Measurements from ENCODE around the gene SERPINA4. TPM values are rescaled to one million over a fixed set of nuclear protein-coding genes. Genes with fewer than 3 reads are reported as not detected.

SERPINA4 gene
- total RNA-seq, 2 donors from 2014 or later: 0.37 TPM; not detected in 1

- Histone ChIP-seq H3K4me3 (no peak overlapping the region), H3K27me3 (no peaks in the 10 kb centered on the region), H3K27ac (no peak overlapping the region), H3K9ac (ENCODE audit: low read depth in 2 of 2, low read length in 2 of 2) (no peak overlapping the region), H3K36me3 (no peaks in the 10 kb centered on the region), H3K9me3 (no peaks in the 10 kb centered on the region), H3K4me1 (peaks cover 3% of the 10 kb centered on the region)
- no peak for DNase-seq
- TF ChIP-seq CTCF (IDR thresholded peaks at IDR 0.05): no peak
- intact Hi-C loops (cut with DNase I): no loop called here
Measured at GRCh38 chr14:94593749-94594431, 32.6 kb downstream of the SERPINA4 start.

GRCh38 chr14:94594441-94594840, 33.2 kb downstream of the SERPINA4 start:
- no peak for TF ChIP-seq CTCF (IDR thresholded peaks at IDR 0.05)
- H3K9me3 ChIP-seq: no peaks in the 10 kb centered on the region
- H3K4me3 ChIP-seq: no peak overlapping the region
- no peak overlapping the region for H3K9ac ChIP-seq (ENCODE audit: low read depth in 2 of 2, low read length in 2 of 2)
- H3K36me3 ChIP-seq: no peaks in the 10 kb centered on the region
- no peaks in the 10 kb centered on the region for H3K27me3 ChIP-seq
- no peak for DNase-seq
- intact Hi-C loops (cut with DNase I): no loop called here
- no peak overlapping the region for H3K27ac ChIP-seq
- H3K4me1 ChIP-seq: peaks cover 4% of the 10 kb centered on the region

GRCh38 chr14:94595912-94596311, 34.7 kb downstream of the SERPINA4 start:
- Histone ChIP-seq H3K9ac (ENCODE audit: low read depth in 2 of 2, low read length in 2 of 2) (no peak overlapping the region), H3K27me3 (no peaks in the 10 kb centered on the region), H3K36me3 (no peaks in the 10 kb centered on the region), H3K27ac (no peak overlapping the region), H3K4me3 (no peak overlapping the region), H3K4me1 (peaks cover 4% of the 10 kb centered on the region), H3K9me3 (no peaks in the 10 kb centered on the region)
- no peak for TF ChIP-seq CTCF (IDR thresholded peaks at IDR 0.05)
- intact Hi-C loops (cut with DNase I): no loop called here
- no peak for DNase-seq

- Histone ChIP-seq H3K27me3 (no peaks in the 10 kb centered on the region), H3K4me1 (peaks cover 4% of the 10 kb centered on the region), H3K9ac (ENCODE audit: low read depth in 2 of 2, low read length in 2 of 2) (no peak overlapping the region), H3K9me3 (no peaks in the 10 kb centered on the region), H3K27ac (no peak overlapping the region), H3K4me3 (no peak overlapping the region), H3K36me3 (no peaks in the 10 kb centered on the region)
- no peak for TF ChIP-seq CTCF (IDR thresholded peaks at IDR 0.05)
- DNase-seq: no peak
- intact Hi-C loops (cut with DNase I): no loop called here
Measured at GRCh38 chr14:94596361-94596760, 35.1 kb downstream of the SERPINA4 start.

GRCh38 chr14:94597788-94598187, 36.5 kb downstream of the SERPINA4 start:
- no peak for TF ChIP-seq CTCF (IDR thresholded peaks at IDR 0.05)
- Histone ChIP-seq H3K27me3 (no peaks in the 10 kb centered on the region), H3K9ac (ENCODE audit: low read depth in 2 of 2, low read length in 2 of 2) (no peak overlapping the region), H3K27ac (no peak overlapping the region), H3K9me3 (no peaks in the 10 kb centered on the region), H3K4me3 (no peak overlapping the region), H3K4me1 (peaks cover 4% of the 10 kb centered on the region), H3K36me3 (no peaks in the 10 kb centered on the region)
- intact Hi-C loops (cut with DNase I): no loop called here
- no peak for DNase-seq
